Measurements from ENCODE around the gene RGPD5. TPM values are rescaled to one million over a fixed set of nuclear protein-coding genes. Genes with fewer than 3 reads are reported as not detected.

RGPD5 gene
- 5.3 to 11.6 TPM (median 8.0 TPM) in 5 replicates for total RNA-seq (2022; extraction: Qiagen RNA extraction; ENCODE audit: low read depth)

GRCh38 chr2:109794074-109794737 is at the start of gene RGPD5:
Gene RGPD5 (plus strand): TSS chr2:109794305. CDS start chr2:109794466, 161 bp downstream.

GRCh38 chr2:109898462-109899336 is 104.6 kb downstream of the RGPD5 start, which contains the start of gene LIMS3:
Gene LIMS3 (plus strand): TSS chr2:109898688. CDS start chr2:109898729, 41 bp downstream.

Other genes with a start within 250 kb of the RGPD5 start
- 46.6 to 73.0 TPM (median 61.4 TPM) in 5 replicates for gene SEPTIN10, start 180.3 kb upstream of the RGPD5 start, total RNA-seq (2022; extraction: Qiagen RNA extraction; ENCODE audit: low read depth)
- gene SOWAHC, start 179.9 kb upstream of the RGPD5 start, total RNA-seq (2022; extraction: Qiagen RNA extraction; ENCODE audit: low read depth) = 18.9 to 23.7 TPM (median 21.1 TPM) in 5 replicates
- not detected in 5 replicates for gene LIMS3, start 104.4 kb downstream of the RGPD5 start, total RNA-seq (2022; extraction: Qiagen RNA extraction; ENCODE audit: low read depth)

Data from A549 treated with DMSO at 1 μM for 4 hours (cell line).